Adrenal gland (tissue), 5 donors: ENCODE results near the gene KRT12.

ENCODE experiments used
- POLR2A ChIP-seq, 2 donors: fragments of 450-650 bp; IDR thresholded peaks; one replicate each; pipeline ENCODE4 v1.6.1; 2017; ENCODE audit warnings: antibody characterized with exemption in 2 of 2, mild to moderate bottlenecking in 2 of 2, moderate library complexity in 1 of 2
- TF ChIP-seq, protein P1 (sequence below), 6 experiments: fragments of 450-650 bp in 4 of 6; fragments of 200-600 bp in 2 of 6; sonication (generic) in 1 of 6; IDR thresholded peaks; 1 replicate in 5 of 6; 2 replicates in 1 of 6; pipeline versions ENCODE4 v1.5.1 to v1.8.0; 2016 to 2021; ENCODE audit warnings: antibody characterized with exemption in 6 of 6, mild to moderate bottlenecking in 2 of 6, moderate library complexity in 1 of 6
- donor health status: DM: no; HTN: no; CAD: no.

DNA sequence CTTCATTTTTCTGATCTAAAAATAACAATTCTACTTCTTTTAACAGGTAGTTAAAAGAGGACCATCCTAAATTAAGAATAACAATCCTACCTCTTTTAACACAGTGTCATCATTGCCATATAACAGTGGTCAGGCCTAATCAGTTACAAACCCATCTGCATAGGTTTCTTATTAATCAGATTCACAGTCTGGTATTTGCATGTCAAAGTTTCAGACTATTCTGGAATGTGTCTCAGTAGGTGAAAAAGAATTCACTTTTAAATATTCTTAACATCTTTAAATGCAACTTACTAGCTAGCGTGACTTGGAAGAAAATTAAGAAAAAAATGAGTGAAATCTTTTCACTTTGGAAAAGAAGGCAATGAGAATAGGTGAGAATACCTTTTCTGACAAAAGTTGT lies 6.8 kb upstream of the KRT12 start:
- TF ChIP-seq, protein P1, sequence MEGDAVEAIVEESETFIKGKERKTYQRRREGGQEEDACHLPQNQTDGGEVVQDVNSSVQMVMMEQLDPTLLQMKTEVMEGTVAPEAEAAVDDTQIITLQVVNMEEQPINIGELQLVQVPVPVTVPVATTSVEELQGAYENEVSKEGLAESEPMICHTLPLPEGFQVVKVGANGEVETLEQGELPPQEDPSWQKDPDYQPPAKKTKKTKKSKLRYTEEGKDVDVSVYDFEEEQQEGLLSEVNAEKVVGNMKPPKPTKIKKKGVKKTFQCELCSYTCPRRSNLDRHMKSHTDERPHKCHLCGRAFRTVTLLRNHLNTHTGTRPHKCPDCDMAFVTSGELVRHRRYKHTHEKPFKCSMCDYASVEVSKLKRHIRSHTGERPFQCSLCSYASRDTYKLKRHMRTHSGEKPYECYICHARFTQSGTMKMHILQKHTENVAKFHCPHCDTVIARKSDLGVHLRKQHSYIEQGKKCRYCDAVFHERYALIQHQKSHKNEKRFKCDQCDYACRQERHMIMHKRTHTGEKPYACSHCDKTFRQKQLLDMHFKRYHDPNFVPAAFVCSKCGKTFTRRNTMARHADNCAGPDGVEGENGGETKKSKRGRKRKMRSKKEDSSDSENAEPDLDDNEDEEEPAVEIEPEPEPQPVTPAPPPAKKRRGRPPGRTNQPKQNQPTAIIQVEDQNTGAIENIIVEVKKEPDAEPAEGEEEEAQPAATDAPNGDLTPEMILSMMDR (IDR thresholded peaks at IDR 0.05): no peak
- no peak for TF ChIP-seq POLR2A (IDR thresholded peaks at IDR 0.05)
